Upper lobe of left lung (tissue), 4 donors: ENCODE data around the gene KRT76.

Experiments used
- CTCF ChIP-seq, 6 experiments: fragments of 450-650 bp in 4 of 6; fragments of 200-600 bp in 2 of 6; sonication (generic) in 2 of 6; IDR thresholded peaks; one replicate each; pipeline ENCODE4 v1.5.1; 2016 to 2019; ENCODE audit warnings: antibody characterized with exemption in 6 of 6
- POLR2A ChIP-seq, 4 donors: fragments of 450-650 bp; IDR thresholded peaks; one replicate each; pipeline ENCODE4 v1.5.1; 2016 to 2017; ENCODE audit warnings: antibody characterized with exemption in 4 of 4, mild to moderate bottlenecking in 2 of 4
- POLR2AphosphoS5 ChIP-seq, 2 donors: sonication (generic); formaldehyde crosslinking; IDR thresholded peaks; one replicate each; pipeline ENCODE4 v1.5.1; 2017; ENCODE audit warnings: antibody characterized with exemption in 2 of 2

GRCh38 chr12:52817699-52818238 is 40.6 kb upstream of the KRT76 start:
- no peak for TF ChIP-seq CTCF (IDR thresholded peaks at IDR 0.05)
- no peak for TF ChIP-seq POLR2A (IDR thresholded peaks at IDR 0.05)
- TF ChIP-seq POLR2AphosphoS5 (IDR thresholded peaks at IDR 0.05) = no peak
